ENCODE results near the gene TP53BP2. TPM values are rescaled to one million over a fixed set of nuclear protein-coding genes. Genes with fewer than 3 reads are reported as not detected.

The TP53BP2 gene
- total and polyA plus RNA-seq, 10 of the 15 experiments (the other 5 are each of a cell fraction or from before 2014, with no cell fraction given): 1.6 to 13.7 (median 5.6) TPM

GRCh38 chr1:223824712-223825111 lies 21.0 kb downstream of the TP53BP2 start:
- Histone ChIP-seq H3K27ac (ENCODE audit: control insufficient read depth, insufficient read depth) (no peak overlapping the region), H3K4me1 (ENCODE audit: control insufficient read depth, insufficient read depth, low read length) (no peaks in the 10 kb centered on the region), H3K9ac (ENCODE audit: control insufficient read depth, insufficient read depth, low read length) (no peak overlapping the region), H3K27me3 (replicated peaks in 1 of 2; ENCODE audit: control insufficient read depth in 2 of 2, insufficient read depth in 2 of 2, low read length in 1 of 2) (no peaks in the 10 kb centered on the region), H3K9me3 (replicated peaks; ENCODE audit: control insufficient read depth, insufficient read depth, low read length) (no peaks in the 10 kb centered on the region), H4K20me1 (ENCODE audit: control insufficient read depth, insufficient read depth) (0 out of 2 replicates have a peak, but pooled peaks cover 3% of the 10 kb centered on the region), H3K79me2 (ENCODE audit: control insufficient read depth, insufficient read depth, low read length) (no peaks in the 10 kb centered on the region), H3K36me3 (ENCODE audit: control insufficient read depth in 2 of 2, insufficient read depth in 2 of 2, low read length in 1 of 2) (no peaks in the 10 kb centered on the region), H3K4me2 (ENCODE audit: control insufficient read depth, insufficient read depth) (no peak overlapping the region), H2AFZ (ENCODE audit: control insufficient read depth, low read depth, low read length) (no peak overlapping the region), H3K4me3 (no peak overlapping the region)
- in situ Hi-C loops (cut with MboI): loop anchor here (25.0 kb wide), 1 partner anchor 513 kb away; the partner anchor contains the start of gene NVL
- ATAC-seq (no peak), FAIRE-seq (no peak), DNase-seq (ENCODE audit: low read depth, low spot score) (no peak)
- ChIA-PET RAD21 (ENCODE audit: unreplicated experiment) (no interaction called here), SMC1A (ENCODE audit: uncharacterized antibody, unreplicated experiment) (interaction anchor here (0.6 to 1.6 kb wide), 5 partner anchors 20 to 550 kb away, joined by 3 to 5 read pairs (median 3); no protein-coding TSS in a partner anchor), CTCF (no interaction called here), POLR2A (interaction anchor here (0.6 kb wide), 1 partner anchor 380 kb away, joined by 3 read pairs; no protein-coding TSS in a partner anchor)
- intact Hi-C loops (cut with micrococcal nuclease; ENCODE audit: unreplicated experiment): no loop called here
- WGBS (ENCODE audit: insufficient coverage, insufficient replicate concordance, low lambda C conversion rate, missing lambda C conversion rate): 83% methylated on average over 4 of the region's 4 CpGs
- no TSS peak for BruUV-seq (replicated peaks)
- TF ChIP-seq, protein P1, sequence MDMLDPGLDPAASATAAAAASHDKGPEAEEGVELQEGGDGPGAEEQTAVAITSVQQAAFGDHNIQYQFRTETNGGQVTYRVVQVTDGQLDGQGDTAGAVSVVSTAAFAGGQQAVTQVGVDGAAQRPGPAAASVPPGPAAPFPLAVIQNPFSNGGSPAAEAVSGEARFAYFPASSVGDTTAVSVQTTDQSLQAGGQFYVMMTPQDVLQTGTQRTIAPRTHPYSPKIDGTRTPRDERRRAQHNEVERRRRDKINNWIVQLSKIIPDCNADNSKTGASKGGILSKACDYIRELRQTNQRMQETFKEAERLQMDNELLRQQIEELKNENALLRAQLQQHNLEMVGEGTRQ (IDR thresholded peaks at IDR 0.05; ENCODE audit: borderline replicate concordance, low read depth, low read length): no peak
- no peak for TF ChIP-seq PAX5 (IDR thresholded peaks at IDR 0.05; ENCODE audit: borderline replicate concordance, low read depth, low read length)
- no peak for TF ChIP-seq TBL1XR1 (IDR thresholded peaks at IDR 0.05; ENCODE audit: low read depth, low read length)
- no peak for TF ChIP-seq JUNB (IDR thresholded peaks at IDR 0.05)
- TF ChIP-seq TARDBP (IDR thresholded peaks at IDR 0.05; ENCODE audit: borderline replicate concordance): no peak
- TF ChIP-seq POU2F2 (IDR thresholded peaks at IDR 0.05; ENCODE audit: borderline replicate concordance, low read depth, low read length): no peak
- TF ChIP-seq ZBTB40 (IDR thresholded peaks at IDR 0.05; ENCODE audit: borderline replicate concordance): no peak
- no peak for TF ChIP-seq BHLHE40 (IDR thresholded peaks at IDR 0.05; ENCODE audit: borderline replicate concordance in 1 of 2, low read depth in 2 of 2, low read length in 1 of 2)
- TF ChIP-seq, protein P2, sequence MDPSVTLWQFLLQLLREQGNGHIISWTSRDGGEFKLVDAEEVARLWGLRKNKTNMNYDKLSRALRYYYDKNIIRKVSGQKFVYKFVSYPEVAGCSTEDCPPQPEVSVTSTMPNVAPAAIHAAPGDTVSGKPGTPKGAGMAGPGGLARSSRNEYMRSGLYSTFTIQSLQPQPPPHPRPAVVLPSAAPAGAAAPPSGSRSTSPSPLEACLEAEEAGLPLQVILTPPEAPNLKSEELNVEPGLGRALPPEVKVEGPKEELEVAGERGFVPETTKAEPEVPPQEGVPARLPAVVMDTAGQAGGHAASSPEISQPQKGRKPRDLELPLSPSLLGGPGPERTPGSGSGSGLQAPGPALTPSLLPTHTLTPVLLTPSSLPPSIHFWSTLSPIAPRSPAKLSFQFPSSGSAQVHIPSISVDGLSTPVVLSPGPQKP (IDR thresholded peaks at IDR 0.05; ENCODE audit: low read depth, low read length): no peak
- TF ChIP-seq MYB (IDR thresholded peaks at IDR 0.05; ENCODE audit: borderline replicate concordance, low read depth, low read length): no peak
- no peak for TF ChIP-seq CUX1 (IDR thresholded peaks at IDR 0.05; ENCODE audit: insufficient replicate concordance, low read depth, low read length)

Data from GM12878 (cell line).